A673 (cell line): ENCODE results near the gene ZBTB6.

Source experiments
- EZH2 ChIP-seq: fragments of 200-600 bp; sonication (generic); IDR thresholded peaks from 2 replicates; pipeline ENCODE4 v1.6.1; 2017; ENCODE audit warnings: borderline replicate concordance, low read depth, mild to moderate bottlenecking, mixed read lengths, antibody characterized with exemption, low read length; ENCODE audit not compliant: poor library complexity, severe bottlenecking
- TF ChIP-seq, protein P1 (sequence below): fragments of 300-800, 200-600 bp; sonication (generic); conservative IDR thresholded peaks from 2 replicates; pipeline ENCODE4 v1.5.1; 2017; ENCODE audit warnings: low read depth, mild to moderate bottlenecking, antibody characterized with exemption, low read length, moderate library complexity, mixed read lengths

DNA sequence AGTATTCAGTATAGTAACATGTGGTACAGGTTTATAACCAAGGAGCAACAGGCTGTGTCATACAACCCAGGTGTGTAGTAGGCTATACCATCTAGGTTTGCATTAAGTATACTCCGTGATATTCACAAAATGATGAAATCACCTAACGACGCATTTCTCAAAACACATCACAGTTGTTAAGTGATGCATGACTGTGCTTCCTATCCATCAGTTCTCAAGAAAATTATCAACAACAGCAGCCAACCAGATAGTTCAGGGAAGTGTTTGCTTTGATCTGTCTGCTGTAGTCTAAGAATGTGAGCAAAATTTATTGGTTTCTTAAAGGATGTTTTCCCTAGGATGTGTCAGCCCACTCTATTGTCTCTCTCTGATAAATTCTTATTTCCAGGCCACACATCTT, 10.8 kb upstream of the ZBTB6 start:
- no peak for TF ChIP-seq EZH2
- TF ChIP-seq, protein P1, sequence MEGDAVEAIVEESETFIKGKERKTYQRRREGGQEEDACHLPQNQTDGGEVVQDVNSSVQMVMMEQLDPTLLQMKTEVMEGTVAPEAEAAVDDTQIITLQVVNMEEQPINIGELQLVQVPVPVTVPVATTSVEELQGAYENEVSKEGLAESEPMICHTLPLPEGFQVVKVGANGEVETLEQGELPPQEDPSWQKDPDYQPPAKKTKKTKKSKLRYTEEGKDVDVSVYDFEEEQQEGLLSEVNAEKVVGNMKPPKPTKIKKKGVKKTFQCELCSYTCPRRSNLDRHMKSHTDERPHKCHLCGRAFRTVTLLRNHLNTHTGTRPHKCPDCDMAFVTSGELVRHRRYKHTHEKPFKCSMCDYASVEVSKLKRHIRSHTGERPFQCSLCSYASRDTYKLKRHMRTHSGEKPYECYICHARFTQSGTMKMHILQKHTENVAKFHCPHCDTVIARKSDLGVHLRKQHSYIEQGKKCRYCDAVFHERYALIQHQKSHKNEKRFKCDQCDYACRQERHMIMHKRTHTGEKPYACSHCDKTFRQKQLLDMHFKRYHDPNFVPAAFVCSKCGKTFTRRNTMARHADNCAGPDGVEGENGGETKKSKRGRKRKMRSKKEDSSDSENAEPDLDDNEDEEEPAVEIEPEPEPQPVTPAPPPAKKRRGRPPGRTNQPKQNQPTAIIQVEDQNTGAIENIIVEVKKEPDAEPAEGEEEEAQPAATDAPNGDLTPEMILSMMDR = no peak
